ENCODE results near the gene NPHP4.
"Not testable (repeated sequence)": the region's sequence is repeated elsewhere in the genome, so short reads cannot be mapped to it uniquely, and the experiment has no call there.

NPHP4 gene

DNA sequence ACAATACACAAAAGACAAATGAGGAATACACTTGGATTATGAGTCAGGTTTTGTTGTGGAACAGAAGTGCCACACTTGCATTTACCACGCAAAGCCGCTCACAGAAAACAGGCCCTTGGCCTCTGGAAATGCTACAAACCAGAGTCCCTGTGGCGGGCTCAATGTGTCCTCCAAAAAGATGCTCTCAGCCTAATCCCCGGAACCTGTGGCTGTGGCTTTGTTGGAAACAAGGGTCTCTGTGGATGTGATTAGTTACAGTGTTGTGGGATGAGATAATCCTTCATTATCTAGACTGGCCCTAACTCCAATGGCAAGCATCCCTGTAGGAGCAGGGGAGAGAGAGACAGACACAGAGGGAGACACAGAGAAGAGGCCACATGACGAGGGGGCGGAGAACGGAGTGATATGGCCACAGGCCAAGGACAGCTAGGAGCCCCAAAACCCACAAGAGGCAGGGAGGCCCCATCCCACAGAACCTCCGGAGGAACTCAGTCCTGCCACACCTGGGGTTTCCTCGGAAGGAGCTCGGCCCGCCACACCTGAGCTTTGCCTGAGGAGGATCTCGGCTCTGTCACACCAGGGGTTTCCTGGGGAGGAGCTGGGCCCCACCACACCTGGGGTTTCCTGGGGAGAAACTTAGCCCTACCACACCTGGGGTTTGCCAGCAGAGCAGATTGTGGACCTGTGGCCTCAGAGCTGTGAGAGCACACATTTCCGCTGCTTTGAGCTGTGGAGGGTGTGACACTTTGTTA, 55.4 kb downstream of the NPHP4 start:
- no peak overlapping the region for H3K4me3 ChIP-seq (ENCODE audit: low read depth, low read length)

- no peak overlapping the region for H3K4me3 ChIP-seq (ENCODE audit: low read depth, low read length)
Observed at GRCh38 chr1:5936126-5936525, 56.1 kb downstream of the NPHP4 start.

DNA sequence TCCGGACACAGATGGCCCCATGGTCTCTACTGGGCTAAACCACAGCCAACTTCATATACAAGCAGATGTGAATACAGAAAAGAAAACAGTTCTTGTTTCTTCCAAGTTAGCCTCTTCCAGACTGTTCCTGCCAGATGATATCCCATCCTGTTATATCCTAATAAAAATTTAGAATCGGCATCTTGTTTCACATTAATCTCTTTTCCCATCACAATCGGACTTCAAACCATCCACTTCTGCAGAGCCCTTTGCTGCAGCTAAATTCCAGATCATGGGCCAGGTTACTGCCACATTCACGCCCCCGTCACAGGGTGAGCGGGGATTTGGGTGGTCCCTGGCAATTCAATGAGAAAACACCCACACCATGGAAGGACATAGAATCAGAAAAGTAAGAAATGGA, 57.2 kb downstream of the NPHP4 start:
- H3K4me3 ChIP-seq (ENCODE audit: low read depth, low read length) = no peak overlapping the region

DNA sequence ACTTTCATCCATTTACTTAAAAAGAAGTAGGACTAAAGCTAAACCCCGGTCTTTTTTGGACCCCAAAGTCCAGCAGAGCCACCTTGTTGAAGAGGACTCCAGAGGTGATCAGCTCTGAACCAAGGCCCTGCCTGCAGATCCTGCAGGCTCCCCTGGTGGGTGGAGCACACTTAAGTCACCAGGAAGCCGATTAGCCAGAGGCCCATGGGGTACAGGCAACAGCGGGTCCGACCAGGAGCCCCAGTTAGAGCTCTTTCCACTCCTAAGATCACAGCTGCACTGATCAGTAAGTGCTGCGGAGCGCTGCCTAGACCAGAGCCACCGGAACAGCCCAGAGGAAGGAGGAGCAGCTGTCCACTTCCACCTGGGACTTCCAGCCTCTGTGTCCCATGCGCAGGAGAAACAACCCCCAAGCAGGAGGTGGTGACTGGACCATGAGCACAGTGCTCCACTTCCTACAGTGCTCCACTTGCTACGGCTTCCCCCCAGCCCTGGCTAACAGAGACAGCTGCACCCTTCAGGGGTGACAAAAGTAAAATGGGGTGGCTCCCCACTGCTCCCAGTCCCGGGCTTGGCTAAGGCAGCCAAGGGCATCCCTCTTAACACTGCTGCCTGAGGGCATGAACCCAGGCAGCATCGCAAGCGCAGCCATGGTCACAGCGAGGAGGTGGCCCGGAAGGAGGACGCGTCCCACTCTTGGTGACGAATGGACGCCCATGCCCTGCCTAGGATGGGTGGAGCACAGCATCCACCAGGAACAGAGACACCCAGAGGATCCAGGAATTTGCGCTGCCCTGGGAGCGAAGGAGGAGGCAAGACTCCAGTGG, 58.0 kb downstream of the NPHP4 start:
- H3K4me3 ChIP-seq (ENCODE audit: low read depth, low read length) = no peak overlapping the region

- H3K4me3 ChIP-seq (ENCODE audit: low read depth, low read length) = no peak overlapping the region
Observed at GRCh38 chr1:5933676-5934057, 58.6 kb downstream of the NPHP4 start.

DNA sequence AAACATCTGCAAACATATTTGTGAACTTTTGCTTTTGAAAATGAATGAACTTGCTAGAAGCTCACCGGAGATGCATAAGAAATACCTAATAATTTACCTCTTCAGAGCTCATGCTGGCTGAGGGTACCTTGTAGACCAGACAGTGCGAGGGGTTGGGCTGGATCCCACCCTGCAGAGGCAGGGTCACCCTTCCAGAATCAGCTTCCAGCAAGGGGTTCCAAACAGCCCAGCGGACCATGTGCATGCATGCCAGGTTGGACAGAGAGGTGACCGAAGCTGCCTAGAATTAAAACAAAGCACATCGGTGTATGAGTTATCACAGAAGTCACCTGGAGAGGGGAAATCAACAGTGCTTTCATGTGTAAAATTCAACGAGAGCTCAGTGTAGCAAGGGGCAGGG, 59.2 kb downstream of the NPHP4 start:
- no peak overlapping the region for H3K4me3 ChIP-seq (ENCODE audit: low read depth, low read length)

GRCh38 chr1:5928714-5929400, 63.4 kb downstream of the NPHP4 start:
- no peak overlapping the region for H3K4me3 ChIP-seq (ENCODE audit: low read depth, low read length)

DNA sequence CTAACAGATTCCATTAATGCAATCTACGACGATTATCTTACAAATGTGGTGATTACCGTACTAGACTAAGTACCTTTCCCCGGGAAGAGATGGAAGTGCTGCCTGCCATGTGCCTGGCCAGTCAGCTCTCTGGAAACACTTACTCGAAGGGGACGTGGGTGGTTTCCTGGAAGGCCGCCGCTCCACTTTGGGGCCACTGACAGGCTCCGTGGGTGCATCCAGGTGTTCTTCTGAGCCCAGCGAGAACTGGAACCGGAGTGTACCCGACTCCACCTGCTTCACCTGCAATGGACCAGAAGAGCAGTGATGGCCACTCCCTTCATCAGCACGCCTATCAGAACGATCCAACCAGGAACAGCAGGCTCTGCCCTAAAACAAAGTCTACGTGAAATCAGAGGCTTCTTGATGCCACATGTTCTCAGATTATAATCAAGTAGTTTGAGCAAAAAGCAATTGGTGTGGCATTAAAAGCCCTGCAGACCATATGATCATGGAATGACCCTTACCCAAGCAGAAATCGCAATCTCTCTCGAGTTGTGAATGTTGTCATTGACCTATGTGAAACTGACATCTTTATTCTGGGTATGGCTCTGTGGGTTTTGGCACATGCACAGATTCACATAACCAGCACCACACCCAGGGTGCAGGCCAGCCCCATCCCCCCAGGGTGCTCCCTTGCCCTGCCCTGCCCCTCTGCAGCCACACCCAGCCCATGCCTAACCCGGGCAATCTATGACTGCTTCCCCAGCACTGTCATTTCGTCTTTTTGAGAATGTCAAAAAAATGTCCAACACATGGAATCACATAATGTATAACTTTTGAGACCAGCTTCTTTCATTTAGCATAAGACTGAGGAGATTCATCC, 64.5 kb downstream of the NPHP4 start:
- H3K4me3 ChIP-seq (ENCODE audit: low read depth, low read length) = no peak overlapping the region

DNA sequence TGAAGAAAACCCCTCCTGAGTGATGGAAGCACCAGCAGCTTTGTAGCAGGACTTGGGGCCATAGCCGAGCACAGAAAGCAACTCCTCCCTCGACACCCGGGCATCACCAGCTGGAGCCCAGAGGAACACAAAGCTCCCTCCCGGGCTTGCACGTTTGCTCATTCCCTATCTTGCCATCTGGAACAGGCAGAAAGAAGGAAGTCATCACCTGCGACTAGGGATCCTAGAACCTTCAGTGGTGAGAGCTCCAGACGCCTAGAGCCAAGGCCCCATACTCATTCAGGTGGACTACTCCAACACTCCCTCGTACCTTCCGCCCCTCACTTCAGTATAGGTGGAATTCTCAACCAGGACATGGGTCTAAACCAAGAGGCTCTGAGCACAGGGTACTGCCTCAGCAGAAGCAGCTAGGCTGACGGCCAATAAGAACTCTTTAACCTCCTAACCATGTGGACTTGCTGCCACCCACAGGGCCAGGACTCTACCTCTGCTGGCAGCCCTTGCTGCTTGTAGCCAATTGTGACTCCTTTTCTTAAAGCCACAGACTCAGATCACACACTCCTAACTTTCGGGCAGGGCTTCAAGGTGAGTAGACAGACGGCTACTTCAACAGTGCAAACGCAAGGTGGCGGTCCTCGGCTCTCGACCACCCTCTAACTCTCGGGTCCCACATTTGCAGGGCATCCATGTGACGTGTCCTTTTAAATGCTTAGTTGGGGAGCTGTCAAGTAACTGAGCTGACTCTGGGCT, 65.4 kb downstream of the NPHP4 start:
- no peak overlapping the region for H3K4me3 ChIP-seq (ENCODE audit: low read depth, low read length)

DNA sequence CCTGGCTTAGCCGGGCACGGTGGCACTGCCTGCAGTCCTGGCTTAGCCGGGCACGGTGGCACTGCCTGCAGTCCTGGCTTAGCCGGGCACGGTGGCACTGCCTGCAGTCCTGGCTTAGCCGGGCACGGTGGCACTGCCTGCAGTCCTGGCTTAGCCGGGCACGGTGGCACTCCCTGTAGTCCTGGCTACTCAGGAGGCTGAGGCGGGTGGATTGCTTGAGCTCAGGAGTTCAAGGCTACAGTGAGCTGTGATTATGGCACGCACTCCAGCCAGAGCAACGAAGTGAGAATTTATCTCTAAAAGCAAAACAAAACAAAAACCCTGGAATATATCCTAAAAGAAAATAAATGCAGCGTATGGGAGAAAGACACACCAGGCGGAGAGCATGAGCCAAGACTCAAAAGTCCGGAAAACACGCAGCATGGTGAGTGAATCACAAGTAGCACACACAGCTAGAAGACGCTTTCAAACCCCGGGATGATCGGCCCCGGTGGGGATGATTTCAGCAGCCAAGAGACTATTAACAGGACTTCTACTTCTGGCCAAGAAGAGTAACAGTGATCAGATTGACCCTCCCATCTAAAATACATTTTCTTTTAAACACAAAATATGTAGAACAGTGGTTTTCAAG, 69.4 kb downstream of the NPHP4 start:
- H3K4me3 ChIP-seq (ENCODE audit: low read depth, low read length) = not testable (repeated sequence)

DNA sequence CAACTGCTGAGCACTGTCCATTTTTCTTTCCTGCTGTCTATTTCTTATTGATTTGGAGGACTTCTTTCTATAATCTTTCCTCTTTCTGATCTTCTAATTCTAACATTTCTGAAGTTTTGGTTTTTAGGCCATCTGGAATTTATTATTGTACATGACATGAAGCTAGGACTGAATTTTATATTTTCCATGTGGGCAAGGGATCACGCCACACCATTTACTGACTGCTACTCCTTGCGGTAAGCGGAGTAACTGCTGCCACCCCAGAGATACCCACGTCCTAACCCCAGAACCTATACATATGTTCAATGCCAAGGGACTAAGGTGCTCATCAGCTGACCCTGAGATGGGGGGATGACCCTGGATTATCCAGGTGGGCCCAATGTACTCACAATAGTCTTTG, 70.6 kb downstream of the NPHP4 start:
- no peak overlapping the region for H3K4me3 ChIP-seq (ENCODE audit: low read depth, low read length)

- H3K4me3 ChIP-seq (ENCODE audit: low read depth, low read length) = no peak overlapping the region
Observed at GRCh38 chr1:5921129-5921528, 71.1 kb downstream of the NPHP4 start.

DNA sequence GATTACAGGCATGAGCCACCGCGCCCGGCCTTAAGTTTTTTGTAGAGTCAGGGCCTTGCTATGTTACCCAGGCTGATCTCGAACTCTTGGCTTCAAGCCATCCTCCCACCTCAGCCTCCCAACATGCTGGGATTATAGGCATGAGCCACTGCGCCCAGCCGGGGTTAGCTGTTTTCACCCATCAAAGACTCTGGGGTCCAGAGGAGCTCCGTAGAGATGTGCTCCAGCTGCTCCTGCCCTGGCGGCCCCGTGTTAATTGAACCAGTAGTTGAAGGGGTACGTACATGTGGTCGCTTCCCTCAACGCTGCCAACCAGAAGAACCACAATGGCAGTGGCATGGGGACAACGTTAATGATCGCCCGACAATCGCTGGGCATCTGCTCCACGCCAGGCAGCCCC, 72.0 kb downstream of the NPHP4 start:
- no peak overlapping the region for H3K4me3 ChIP-seq (ENCODE audit: low read depth, low read length)

DNA sequence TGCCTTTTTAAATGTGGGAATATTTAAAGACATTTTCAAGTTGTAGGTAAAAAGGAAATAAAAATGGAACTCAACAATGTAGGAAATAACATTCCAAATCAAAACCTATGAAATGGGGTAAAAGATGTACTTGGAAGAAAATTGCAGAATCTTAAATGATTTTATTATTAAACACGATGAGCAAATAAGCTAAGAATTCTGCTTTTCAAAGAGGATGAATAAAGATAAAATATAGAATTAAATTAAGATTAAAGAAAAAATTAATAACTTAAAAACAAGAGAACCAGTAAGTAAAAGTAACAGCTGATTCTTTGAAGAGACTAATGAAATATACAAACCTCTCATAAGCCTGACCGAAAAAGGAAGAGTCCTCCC, 74.0 kb downstream of the NPHP4 start:
- H3K4me3 ChIP-seq (ENCODE audit: low read depth, low read length) = no peak overlapping the region

GRCh38 chr1:5917591-5918274, 74.5 kb downstream of the NPHP4 start:
- H3K4me3 ChIP-seq (ENCODE audit: low read depth, low read length) = no peak overlapping the region

GRCh38 chr1:5917281-5917590, 75.0 kb downstream of the NPHP4 start:
- H3K4me3 ChIP-seq (ENCODE audit: low read depth, low read length) = no peak overlapping the region

DNA sequence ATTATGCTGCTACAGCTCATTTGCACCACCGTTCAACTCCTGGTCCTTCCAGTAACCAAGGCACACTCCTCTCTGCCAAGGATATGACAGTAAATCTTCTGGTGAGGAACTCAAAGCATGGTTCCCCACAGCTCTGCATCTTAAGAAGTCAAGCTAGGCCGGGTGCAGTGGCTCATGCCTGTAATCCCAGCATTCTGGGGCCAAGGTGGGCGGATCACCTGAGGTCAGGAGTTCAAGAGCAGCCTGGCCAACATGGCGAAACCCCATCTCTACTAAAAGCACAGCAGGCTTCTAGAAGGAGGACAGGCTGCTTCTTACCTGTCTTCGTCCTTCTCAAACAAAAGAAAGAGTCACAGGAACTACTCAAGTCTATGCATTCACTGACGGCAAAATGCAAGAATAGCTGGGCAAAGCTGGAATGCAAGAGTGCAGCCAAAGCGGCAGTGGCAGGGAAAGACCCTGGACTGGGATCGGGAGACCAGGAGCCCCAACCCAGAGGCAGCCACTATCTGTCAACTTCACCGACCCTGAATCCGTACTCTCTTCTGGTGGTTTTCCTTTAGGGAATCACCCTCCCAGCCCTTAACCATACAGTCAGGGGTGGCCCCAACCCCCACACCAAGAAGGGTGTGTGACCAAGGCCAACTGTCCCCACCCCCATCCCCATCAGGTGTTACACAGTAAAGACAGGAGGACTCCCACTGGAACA, 75.5 kb downstream of the NPHP4 start:
- H3K4me3 ChIP-seq (ENCODE audit: low read depth, low read length) = no peak overlapping the region

- no peak overlapping the region for H3K4me3 ChIP-seq (ENCODE audit: low read depth, low read length)
Observed at GRCh38 chr1:5915587-5916571, 76.3 kb downstream of the NPHP4 start.

All from iPS-11a (cell line).